Stimulated activated CD4-positive, alpha-beta T cell treated with anti-CD3 and anti-CD28 coated beads, Interleukin-12 subunit alpha, Interleukin-12 subunit beta, amount 100 ng/mL, for 24 hours (primary cell): Measurements from ENCODE around the gene ALMS1.
"Not testable (repeated sequence)": the region's sequence is repeated elsewhere in the genome, so short reads cannot be mapped to it uniquely, and the experiment has no call there.

Source experiments
- DNase-seq, 2 experiments: peaks; one replicate each; pipeline ENCODE4 v3.0.0-alpha.2; 2020; ENCODE audit warnings: low read depth in 2 of 2

ALMS1 gene

GRCh38 chr2:73503992-73504570 is 118.4 kb downstream of the ALMS1 start:
- DNase-seq, result no peak

DNA sequence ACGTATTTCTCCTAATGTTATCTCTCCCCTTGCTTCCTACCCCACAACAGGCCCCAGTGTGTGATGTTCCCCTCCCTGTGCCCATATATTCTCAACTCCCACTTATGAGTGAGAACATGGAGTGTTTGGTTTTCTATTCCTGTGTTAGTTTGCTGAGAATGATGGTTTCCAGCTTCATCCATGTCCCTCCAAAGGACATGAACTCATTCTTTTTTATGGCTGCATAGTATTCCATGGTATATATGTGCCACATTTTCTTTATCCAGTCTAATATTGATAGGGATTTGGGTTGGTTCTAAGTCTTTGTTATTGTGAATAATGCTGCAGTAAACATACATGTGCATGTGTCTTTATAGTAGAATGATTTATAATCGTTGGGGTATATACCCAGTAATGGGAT is 119.2 kb downstream of the ALMS1 start:
- DNase-seq, result not testable (repeated sequence)

- DNase-seq, result not testable (repeated sequence)
These were observed 124.8 kb downstream of the ALMS1 start for GRCh38 chr2:73510470-73510869.

- DNase-seq, result no peak
These were observed 130.4 kb downstream of the ALMS1 start for GRCh38 chr2:73516033-73516432.

- no peak for DNase-seq
These were observed 143.1 kb downstream of the ALMS1 start for GRCh38 chr2:73528688-73529087.

GRCh38 chr2:73530773-73531172 is 145.1 kb downstream of the ALMS1 start:
- not testable (repeated sequence) for DNase-seq

DNA sequence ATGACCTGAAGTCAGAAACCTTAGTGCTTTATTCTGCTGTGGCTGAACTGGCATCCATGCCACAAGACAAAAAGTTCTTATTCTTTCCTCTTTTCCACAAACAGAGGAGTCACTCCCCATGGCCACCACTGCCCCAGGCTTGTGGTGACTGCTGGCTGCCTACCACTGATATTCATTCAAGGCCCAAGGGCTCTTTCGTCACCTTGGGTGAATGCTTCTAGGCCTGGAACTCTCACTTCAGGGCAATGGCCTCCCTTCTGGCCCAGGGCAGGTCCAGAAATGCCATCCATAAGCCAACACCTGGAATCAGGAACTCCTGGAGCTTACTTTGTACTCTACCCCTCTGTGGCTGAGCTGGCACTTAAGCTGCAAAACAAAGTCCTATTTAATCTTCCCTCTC is 146.7 kb downstream of the ALMS1 start:
- no peak for DNase-seq

DNA sequence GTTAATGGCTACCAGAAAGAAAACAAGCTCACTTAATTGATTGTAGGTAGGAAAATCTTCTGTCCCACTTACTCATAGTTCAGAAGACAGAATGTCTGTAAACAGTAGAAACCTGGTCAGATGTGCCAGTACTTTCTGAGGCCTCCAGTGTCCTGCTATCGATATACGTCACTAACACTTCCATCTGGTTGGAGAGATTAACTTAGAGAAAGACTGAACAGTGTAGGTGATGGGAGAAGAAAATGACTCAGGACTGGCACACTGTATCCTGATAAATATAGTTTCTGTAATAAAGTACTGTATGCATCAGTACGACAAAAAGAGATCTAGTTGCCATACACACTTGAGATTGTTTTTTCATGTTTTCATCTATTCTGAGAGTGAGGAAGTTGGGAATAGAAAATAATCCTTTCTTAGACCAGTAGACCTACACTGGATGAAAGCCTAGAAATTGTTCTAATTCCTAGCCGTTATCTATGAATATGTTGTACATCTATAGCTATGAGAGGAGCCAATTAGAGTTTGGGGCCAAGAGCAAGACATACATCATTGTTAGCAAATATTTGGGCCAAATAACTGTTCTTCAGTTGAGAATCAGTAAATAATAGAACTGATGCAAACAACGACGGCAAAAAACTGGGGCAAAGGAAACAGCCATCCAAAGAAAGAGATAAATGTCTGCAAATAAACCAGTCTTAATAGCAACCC is 150.7 kb downstream of the ALMS1 start:
- DNase-seq, result no peak

DNA sequence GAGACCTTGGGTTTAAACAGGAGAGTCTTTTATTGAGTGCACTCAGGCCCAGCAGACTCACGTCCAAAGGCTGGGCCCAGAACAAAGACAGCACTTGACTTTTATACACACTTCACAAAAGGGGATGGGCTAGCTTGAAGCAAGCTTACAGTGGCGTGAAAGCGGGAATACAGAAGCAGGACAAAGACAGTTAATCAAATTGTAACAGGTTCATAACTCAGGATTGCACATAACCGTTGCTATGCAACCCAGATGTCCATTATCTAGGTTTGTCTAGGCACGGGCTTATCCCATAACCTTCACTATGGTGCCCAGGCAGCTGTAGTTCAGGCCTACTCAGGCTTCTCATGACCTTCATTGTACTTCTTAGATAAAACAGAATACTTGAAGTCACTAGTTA is 175.2 kb downstream of the ALMS1 start:
- DNase-seq, result not testable (repeated sequence)

- DNase-seq, result no peak
These were observed 175.8 kb downstream of the ALMS1 start for GRCh38 chr2:73561422-73561821.

DNA sequence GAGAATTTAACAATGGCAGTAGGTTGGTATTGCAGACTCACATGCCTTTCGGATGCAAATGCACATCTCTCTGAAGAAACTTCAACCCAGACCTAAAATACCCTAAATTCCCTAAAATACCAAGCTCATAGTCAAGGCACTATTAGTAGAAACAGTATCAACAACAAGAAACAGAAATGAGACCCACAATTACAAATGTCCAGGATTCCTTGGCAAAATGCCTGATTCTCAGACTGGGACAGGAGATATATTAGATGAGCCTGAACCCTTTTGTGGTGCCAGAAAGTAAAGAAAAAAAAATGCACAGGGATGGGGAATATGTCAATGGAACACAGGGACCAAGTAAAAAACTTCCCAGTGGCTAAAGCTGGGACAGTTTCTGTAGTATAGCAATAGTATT is 179.3 kb downstream of the ALMS1 start:
- DNase-seq, result no peak

- DNase-seq, result no peak
These were observed 180.7 kb downstream of the ALMS1 start for GRCh38 chr2:73566288-73566878.

GRCh38 chr2:73575261-73575660 is 189.6 kb downstream of the ALMS1 start:
- DNase-seq, result no peak

GRCh38 chr2:73582364-73582763 is 196.7 kb downstream of the ALMS1 start:
- DNase-seq, result no peak

- DNase-seq, result no peak
These were observed 202.5 kb downstream of the ALMS1 start for GRCh38 chr2:73588177-73588576.

GRCh38 chr2:73593680-73594079 is 208.0 kb downstream of the ALMS1 start:
- no peak for DNase-seq

- no peak for DNase-seq
These were observed 208.6 kb downstream of the ALMS1 start for GRCh38 chr2:73594251-73594650.

- DNase-seq, result no peak
These were observed 216.1 kb downstream of the ALMS1 start for GRCh38 chr2:73601780-73602179.

DNA sequence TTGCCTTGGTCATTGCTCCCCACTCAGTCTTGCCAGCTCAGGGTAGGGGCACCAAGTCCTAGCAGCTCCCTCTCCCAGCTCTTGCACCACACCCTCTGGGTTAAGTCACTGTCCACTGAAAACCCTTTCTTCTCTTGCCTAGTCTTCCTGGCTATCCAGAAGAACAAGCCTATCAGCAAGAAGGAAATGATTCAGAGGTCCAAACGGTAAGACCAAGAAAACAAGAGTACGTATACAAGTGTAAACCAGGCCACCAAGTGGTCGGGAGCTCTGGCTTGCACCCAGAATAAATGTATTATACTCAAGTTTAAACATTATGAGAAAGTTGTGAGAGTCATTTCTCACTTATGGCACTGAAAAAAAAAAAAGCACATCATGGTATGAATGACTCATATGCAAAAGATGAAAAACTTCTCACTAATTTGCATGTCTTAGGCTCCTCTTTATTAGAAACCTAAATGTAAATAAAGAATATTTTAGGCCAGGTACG is 217.5 kb downstream of the ALMS1 start:
- not testable (repeated sequence) for DNase-seq

DNA sequence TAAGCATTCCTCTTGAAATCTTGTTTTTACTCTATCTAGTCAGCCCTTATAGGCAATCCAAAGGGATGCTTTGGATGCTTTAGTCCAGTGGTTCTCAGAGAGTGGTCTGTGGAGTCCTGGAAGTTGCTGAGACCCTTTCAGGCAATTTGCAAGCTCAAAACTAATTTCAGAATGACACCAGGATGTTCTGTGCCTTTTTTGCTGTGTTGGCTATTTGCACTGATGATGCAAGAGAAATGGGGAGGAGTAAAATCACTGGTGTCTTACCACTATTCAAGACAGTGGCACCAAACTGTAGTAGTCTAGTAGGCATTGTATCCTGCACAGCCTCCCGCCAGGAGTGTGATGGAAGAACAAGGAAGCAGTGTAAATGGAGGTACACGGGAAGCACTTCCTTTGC is 219.0 kb downstream of the ALMS1 start:
- DNase-seq, result not testable (repeated sequence)

DNA sequence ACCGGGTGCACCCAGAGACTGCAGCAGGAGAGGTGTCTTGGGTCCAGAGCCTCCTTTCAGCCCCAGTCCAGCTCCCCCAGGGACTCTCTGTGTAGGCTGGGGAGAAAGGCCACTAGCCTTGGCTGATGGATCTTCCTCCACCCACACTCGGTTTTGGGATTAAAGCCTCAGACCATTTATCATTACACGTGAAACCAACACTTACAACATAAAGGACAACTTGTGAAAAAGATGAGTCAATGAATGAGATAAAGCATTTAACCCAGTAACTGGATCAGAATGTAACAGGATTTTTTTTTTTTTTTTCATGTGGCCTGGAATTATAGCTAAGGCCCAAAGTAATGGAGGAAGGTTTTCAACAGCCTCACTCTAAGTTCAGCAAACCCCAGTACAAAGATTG is 224.5 kb downstream of the ALMS1 start:
- DNase-seq, result no peak

DNA sequence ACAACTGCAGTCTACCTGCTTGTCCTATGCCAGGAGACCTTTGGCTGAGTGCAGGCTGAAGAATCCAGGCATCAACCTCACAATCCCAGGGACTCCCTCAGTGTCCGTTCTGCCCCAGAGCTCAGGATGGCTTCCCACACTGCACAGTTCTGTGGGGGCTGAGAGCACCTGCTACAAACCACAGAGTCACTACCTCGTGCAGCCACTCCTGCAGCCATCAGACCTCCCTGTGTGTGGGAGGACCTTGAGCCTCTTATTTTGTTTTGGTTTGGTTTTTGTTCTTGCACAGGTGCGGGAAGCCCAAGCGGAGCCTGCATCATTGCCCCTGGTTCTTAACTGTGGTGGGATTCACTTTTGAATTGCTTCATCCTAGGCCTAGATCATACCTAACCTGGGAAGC is 225.6 kb downstream of the ALMS1 start:
- DNase-seq, result no peak

GRCh38 chr2:73611867-73612266 is 226.2 kb downstream of the ALMS1 start:
- DNase-seq, result no peak
